HepG2 (cell line): Measurements from ENCODE around the gene ANO6. TPM values are rescaled to one million over a fixed set of nuclear protein-coding genes. Genes with fewer than 3 reads are reported as not detected.

Source experiments
- ATAC-seq: fragments of 200-7000 bp; cut with Tn5 transposase; 3 replicates; pipeline ENCODE4 v1.9.1; 2020; ENCODE audit warnings: mild to moderate bottlenecking, moderate library complexity
- BruUV-seq: library from RNA; stranded (reverse); fragments of 400-500 nt; replicated peaks from 2 replicates; lab custom pipeline; 2021; lab: Mats Ljungman, UMichigan
- CTCF ChIA-PET: fragments of 300-600 bp; formaldehyde crosslinking; extraction: SDS; loops from one replicate; lab custom pipeline; 2021; ENCODE audit warnings: low total read pairs, inconsistent platforms, low intra/inter-chr PET ratio; lab: Yijun Ruan, JAX
- POLR2A ChIA-PET: fragments of 350-600 bp; sonication (Branson Sonifier 250); formaldehyde crosslinking; loops from one replicate; lab custom pipeline; 2020; ENCODE audit warnings: antibody characterized with exemption, inconsistent platforms; lab: Yijun Ruan, JAX
- DNase-seq: peaks from one replicate; pipeline ENCODE4 v3.0.0-alpha.2; 2015; ENCODE audit warnings: low spot score
- FAIRE-seq: peaks from 3 replicates; lab custom pipeline; 2011; peaks lifted over from hg19 to GRCh38; lab: Jason Lieb, UNC
- H2AFZ ChIP-seq: one replicate; pipeline ENCODE4 v1.6.1; 2011; ENCODE audit warnings: low read length, inconsistent platforms
- H3K27ac ChIP-seq: fragments of 300-600 bp; 3 replicates; pipeline ENCODE4 v1.8.0; 2011; ENCODE audit warnings: mixed run types, mild to moderate bottlenecking, mixed read lengths, low read length, inconsistent platforms; ENCODE audit not compliant: insufficient read depth; ENCODE audit errors: extremely low read length
- H3K27me3 ChIP-seq, 2 experiments: fragments of 200-600 bp in 1 of 2; 2 replicates in 1 of 2; 3 replicates in 1 of 2; pipeline versions ENCODE4 v1.6.0 to v1.8.0; 2011; ENCODE audit warnings: low read length in 2 of 2, mild to moderate bottlenecking in 2 of 2, moderate library complexity in 2 of 2, inconsistent platforms in 1 of 2; ENCODE audit not compliant: insufficient read depth in 2 of 2, control insufficient read depth in 1 of 2
- H3K36me3 ChIP-seq, 2 experiments: fragments of 200-600 bp in 1 of 2; replicated peaks in 1 of 2; 2 replicates in 1 of 2; 3 replicates in 1 of 2; pipeline versions ENCODE4 v1.5.1 to v1.8.0; 2011; ENCODE audit warnings: low read length in 2 of 2, inconsistent platforms in 1 of 2; ENCODE audit not compliant: insufficient read depth in 2 of 2, control insufficient read depth in 1 of 2
- H3K4me1 ChIP-seq: 2 replicates; pipeline ENCODE4 v1.5.1; 2012; ENCODE audit warnings: low read length, inconsistent platforms; ENCODE audit not compliant: insufficient read depth
- H3K4me2 ChIP-seq: 2 replicates; pipeline ENCODE4 v1.6.0; 2011; ENCODE audit warnings: low read depth, low read length, inconsistent platforms
- H3K4me3 ChIP-seq, 3 experiments: fragments of 200-600 bp in 1 of 3; sonication (generic), shearing (Covaris generic) in 1 of 3; replicated peaks in 1 of 3; 2 replicates each; pipeline ENCODE4 v1.5.1; 2011 to 2016; ENCODE audit warnings: low read length in 3 of 3, inconsistent platforms in 2 of 3, low read depth in 2 of 3, mild to moderate bottlenecking in 2 of 3, control low read depth in 1 of 3, mixed read lengths in 1 of 3; ENCODE audit not compliant: insufficient read depth in 1 of 3
- H3K79me2 ChIP-seq: one replicate; pipeline ENCODE4 v1.6.1; 2011; ENCODE audit warnings: low read length, inconsistent platforms; ENCODE audit not compliant: insufficient read depth
- H3K9ac ChIP-seq: 2 replicates; pipeline ENCODE4 v1.6.0; 2011; ENCODE audit warnings: mild to moderate bottlenecking, low read depth, low read length, inconsistent platforms; ENCODE audit not compliant: insufficient read depth
- H3K9me3 ChIP-seq: 2 replicates; pipeline ENCODE4 v1.5.1; 2012; ENCODE audit warnings: mild to moderate bottlenecking, low read length
- H4K20me1 ChIP-seq: 2 replicates; pipeline ENCODE4 v1.6.0; 2011; ENCODE audit warnings: inconsistent platforms, mild to moderate bottlenecking, low read length, moderate library complexity; ENCODE audit not compliant: insufficient read depth
- CEBPZ ChIP-seq: IDR thresholded peaks from 2 replicates; pipeline ENCODE4 v1.6.1; 2012; ENCODE audit warnings: low read length, improper control_type of control experiment
- NR3C1 ChIP-seq: sonication (generic); formaldehyde crosslinking; IDR thresholded peaks from 2 replicates; pipeline ENCODE4 v1.4.0; 2020; ENCODE audit warnings: missing genetic modification reagents
- RBAK ChIP-seq: sonication (generic); formaldehyde crosslinking; IDR thresholded peaks from 2 replicates; pipeline ENCODE4 v1.5.1; 2020; ENCODE audit warnings: mild to moderate bottlenecking, missing genetic modification reagents
- ZNF333 ChIP-seq: sonication (generic); formaldehyde crosslinking; IDR thresholded peaks from 2 replicates; pipeline ENCODE4 v1.4.0; 2020; ENCODE audit warnings: mild to moderate bottlenecking, missing genetic modification reagents, borderline replicate concordance
- ZNF782 ChIP-seq: sonication (generic); formaldehyde crosslinking; IDR thresholded peaks from 2 replicates; pipeline ENCODE4 v1.4.0; 2020; ENCODE audit warnings: missing genetic modification reagents, mild to moderate bottlenecking, borderline replicate concordance
- WGBS: methylation state at CpG from one replicate; pipeline ENCODE4 v1.1.6; 2017; ENCODE audit warnings: low lambda C conversion rate; 5-methylcytosine and 5-hydroxymethylcytosine counted together
- in situ Hi-C: cut with HindIII; loops from 2 replicates; pipeline ENCODE4 v1.10.0; 2017; ENCODE audit warnings: low pct_unique_long_range_greater_than_20kb; ENCODE audit not compliant: extremely low pct_ligation_motif_present
- intact Hi-C: fragments of 100-400 bp; cut with micrococcal nuclease; formaldehyde crosslinking; loops from one replicate; pipeline ENCODE4 v1.10.0; 2022; ENCODE audit not compliant: unreplicated experiment
- polyA plus RNA-seq, 8 experiments: library from polyadenylated mRNA; depleted of rRNA in 3 of 8; stranded (reverse) in 7 of 8; unstranded in 1 of 8; fragments of >200 nt; fragmentation: Illumina TruSeq in 4 of 8; extraction: Trizol in 4 of 8; gene quantifications; 2 replicates each; pipeline versions ENCODE4 v1.2.1 to v1.2.3, GENCODE V29; 2011 to 2016; ENCODE audit warnings: low read depth in 4 of 8, missing spikeins in 1 of 8, mixed read lengths in 1 of 8; ENCODE audit not compliant: insufficient read depth in 1 of 8
- total RNA-seq, 5 experiments: library from RNA; depleted of rRNA; stranded (reverse); fragments of >200 nt; fragmentation: Illumina TruSeq; extraction: Trizol; gene quantifications; 2 replicates each; pipeline ENCODE4 v1.2.3, GENCODE V29; 2016; ENCODE audit warnings: low read depth in 1 of 5

ANO6 gene
- total and polyA plus RNA-seq, 2 of the 13 experiments (the other 11 are each of a cell fraction or from before 2014, with no cell fraction given): 37.8 to 57.1 TPM

GRCh38 chr12:45298721-45299692 lies 83.1 kb downstream of the ANO6 start:
- FAIRE-seq: no peak
- DNase-seq: no peak
- BruUV-seq: no TSS peak
- Histone ChIP-seq H2AFZ (no peak overlapping the region), H3K4me2 (no peak overlapping the region), H4K20me1 (no peaks in the 10 kb centered on the region), H3K9ac (no peak overlapping the region), H3K27me3 (no peaks in the 10 kb centered on the region), H3K36me3 (no peaks in the 10 kb centered on the region; a peak in 1 of 5 replicates), H3K79me2 (peaks cover 5% of the 10 kb centered on the region), H3K4me3 (no peak overlapping the region), H3K9me3 (no peaks in the 10 kb centered on the region), H3K27ac (no peak overlapping the region), H3K4me1 (no peaks in the 10 kb centered on the region)
- intact Hi-C loops: no loop called here
- ChIA-PET POLR2A (no interaction called here), CTCF (no interaction called here)
- TF ChIP-seq ZNF333 (CRISPR knock-in tag) (no peak), NR3C1 (CRISPR knock-in tag) (no peak), CEBPZ (no peak), ZNF782 (no peak), RBAK (CRISPR knock-in tag) (no peak)
- in situ Hi-C loops: no loop called here
- 86% methylated on average over 8 of the region's 8 CpGs for WGBS
- no peak for ATAC-seq
